ENCODE measurements around the gene ANO7.

GRCh38 chr2:241230435-241230834, 42.0 kb downstream of the ANO7 start:
- TF ChIP-seq REST (IDR thresholded peaks at IDR 0.05; ENCODE audit: insufficient read depth in 1 of 2, low read depth in 2 of 2, low read length in 2 of 2) (no peak), TAF1 (IDR thresholded peaks at IDR 0.05; ENCODE audit: borderline replicate concordance, insufficient read depth, low read length) (no peak), POLR2AphosphoS5 (IDR thresholded peaks at IDR 0.05; ENCODE audit: low read depth, low read length) (no peak)
